ENCODE results near the gene EDEM2. TPM values are rescaled to one million over a fixed set of nuclear protein-coding genes. Genes with fewer than 3 reads are reported as not detected.
"Not testable (repeated sequence)": the region's sequence is repeated elsewhere in the genome, so short reads cannot be mapped to it uniquely, and the experiment has no call there.

The EDEM2 gene
- polyA plus RNA-seq, 1 experiment = 28.3 TPM

DNA sequence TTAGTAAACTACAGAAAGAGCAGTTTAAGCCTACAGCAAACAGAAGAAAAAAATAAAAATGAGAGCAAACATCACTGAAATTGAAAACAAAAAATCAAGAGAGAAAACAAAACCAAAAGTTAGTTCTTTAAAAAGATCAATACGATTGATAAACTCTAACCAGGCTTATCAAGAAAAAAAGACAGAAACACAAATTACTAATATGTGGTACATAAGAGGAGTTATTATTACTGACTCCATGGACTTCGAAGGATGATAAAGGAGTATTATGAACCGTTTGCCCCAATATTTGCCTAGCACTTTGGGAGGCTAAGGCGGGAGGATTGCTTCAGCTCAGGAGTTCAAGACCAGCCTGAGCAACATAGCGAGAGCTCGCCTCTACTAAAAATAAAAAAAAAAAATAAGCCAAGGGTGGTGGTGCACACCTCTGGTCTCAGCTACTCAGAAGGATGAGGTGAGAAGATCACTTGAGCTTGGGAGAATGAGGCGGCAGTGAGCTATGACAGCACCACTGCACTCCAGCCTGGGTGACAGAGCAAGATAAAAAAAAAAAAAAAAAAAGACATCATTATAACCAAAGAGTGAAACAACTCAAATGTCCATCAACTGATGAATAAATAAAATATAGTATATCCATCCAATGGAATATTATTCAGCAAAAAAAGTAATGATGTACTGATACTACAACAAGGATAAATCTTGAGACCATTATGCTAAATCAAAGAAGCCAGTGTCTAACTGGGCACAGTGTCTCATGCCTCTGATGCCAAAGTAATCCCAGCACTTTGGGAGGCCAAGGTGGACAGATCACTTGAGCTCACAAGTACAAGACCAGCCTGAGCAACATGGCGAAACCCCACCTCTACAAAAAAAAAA, 67.4 kb downstream of the EDEM2 start:
- DNase-seq (ENCODE audit: low read depth, low spot score) = no peak
- TF ChIP-seq, protein P1, sequence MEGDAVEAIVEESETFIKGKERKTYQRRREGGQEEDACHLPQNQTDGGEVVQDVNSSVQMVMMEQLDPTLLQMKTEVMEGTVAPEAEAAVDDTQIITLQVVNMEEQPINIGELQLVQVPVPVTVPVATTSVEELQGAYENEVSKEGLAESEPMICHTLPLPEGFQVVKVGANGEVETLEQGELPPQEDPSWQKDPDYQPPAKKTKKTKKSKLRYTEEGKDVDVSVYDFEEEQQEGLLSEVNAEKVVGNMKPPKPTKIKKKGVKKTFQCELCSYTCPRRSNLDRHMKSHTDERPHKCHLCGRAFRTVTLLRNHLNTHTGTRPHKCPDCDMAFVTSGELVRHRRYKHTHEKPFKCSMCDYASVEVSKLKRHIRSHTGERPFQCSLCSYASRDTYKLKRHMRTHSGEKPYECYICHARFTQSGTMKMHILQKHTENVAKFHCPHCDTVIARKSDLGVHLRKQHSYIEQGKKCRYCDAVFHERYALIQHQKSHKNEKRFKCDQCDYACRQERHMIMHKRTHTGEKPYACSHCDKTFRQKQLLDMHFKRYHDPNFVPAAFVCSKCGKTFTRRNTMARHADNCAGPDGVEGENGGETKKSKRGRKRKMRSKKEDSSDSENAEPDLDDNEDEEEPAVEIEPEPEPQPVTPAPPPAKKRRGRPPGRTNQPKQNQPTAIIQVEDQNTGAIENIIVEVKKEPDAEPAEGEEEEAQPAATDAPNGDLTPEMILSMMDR (IDR thresholded peaks at IDR 0.05; ENCODE audit: low read depth, low read length) = no peak
- POLR2A ChIA-PET = interaction anchor here (0.6 kb wide), 1 partner anchor 16 kb away, joined by 3 read pairs; no protein-coding TSS in a partner anchor
- CTCF ChIA-PET = interaction anchor here (0.6 to 1.4 kb wide), 3 partner anchors 17 to 449 kb away, joined by 3 to 5 read pairs (median 3); no protein-coding TSS in a partner anchor
- Histone ChIP-seq H3K27me3 (ENCODE audit: control insufficient read depth, insufficient read depth, low read length) (no peaks in the 10 kb centered on the region), H3K4me3 (ENCODE audit: low read depth, low read length) (no peak overlapping the region), H3K27ac (ENCODE audit: low read depth, low read length) (no peak overlapping the region), H3K9me3 (ENCODE audit: control insufficient read depth, insufficient read depth, low read length) (peaks cover 9% of the 10 kb centered on the region)

DNA sequence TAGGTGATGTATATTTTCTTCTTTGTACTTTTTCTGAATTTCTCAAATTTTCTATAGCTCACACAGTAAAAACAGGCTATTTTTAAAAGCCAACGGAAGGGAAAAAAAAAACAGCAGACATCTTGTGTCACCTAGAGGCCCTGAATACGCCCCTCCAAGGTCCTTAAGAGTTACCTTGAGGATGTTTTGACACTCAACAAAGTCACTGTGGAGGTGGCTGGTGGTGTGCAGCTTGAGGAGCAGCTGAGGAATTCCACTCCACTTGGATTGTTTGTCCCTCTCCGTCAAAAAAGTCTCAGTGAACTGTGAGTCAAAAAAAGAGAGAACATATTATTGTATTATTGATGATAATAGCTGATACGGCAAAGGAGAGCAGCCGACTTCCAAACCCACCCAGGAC, 69.3 kb downstream of the EDEM2 start:
- no peak for DNase-seq (ENCODE audit: low read depth, low spot score)
- peaks cover 9% of the 10 kb centered on the region for H3K9me3 ChIP-seq (ENCODE audit: control insufficient read depth, insufficient read depth, low read length)
- CTCF ChIA-PET = interaction anchor here (0.8 kb wide), 1 partner anchor 19 kb away, joined by 7 read pairs; no protein-coding TSS in a partner anchor
- POLR2A ChIA-PET = no interaction called here
- no peak overlapping the region for H3K27ac ChIP-seq (ENCODE audit: low read depth, low read length)
- H3K4me3 ChIP-seq (ENCODE audit: low read depth, low read length) = no peak overlapping the region
- TF ChIP-seq, protein P1 (IDR thresholded peaks at IDR 0.05; ENCODE audit: low read depth, low read length) = no peak
- no peaks in the 10 kb centered on the region for H3K27me3 ChIP-seq (ENCODE audit: control insufficient read depth, insufficient read depth, low read length)

DNA sequence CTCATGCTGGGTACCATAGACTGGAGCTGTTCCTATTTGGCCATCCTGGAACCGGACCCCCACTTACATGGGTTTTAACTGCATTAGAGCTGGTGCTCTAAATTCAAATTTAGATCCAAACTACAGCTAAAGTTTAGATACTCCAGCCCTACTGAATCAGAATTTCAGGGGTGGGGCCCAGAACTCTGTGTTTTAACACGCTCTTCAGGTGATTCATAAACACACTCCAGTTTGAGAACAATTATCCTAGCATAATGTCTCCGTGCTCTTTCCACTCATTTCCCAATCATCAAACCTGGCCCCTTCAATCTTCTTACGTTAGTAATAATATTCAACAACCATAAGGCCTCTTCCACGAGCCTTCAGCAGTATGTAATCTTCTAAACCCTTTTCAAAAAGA, 69.8 kb downstream of the EDEM2 start:
- POLR2A ChIA-PET = no interaction called here
- Histone ChIP-seq H3K9me3 (ENCODE audit: control insufficient read depth, insufficient read depth, low read length) (peaks cover 9% of the 10 kb centered on the region), H3K27me3 (ENCODE audit: control insufficient read depth, insufficient read depth, low read length) (no peaks in the 10 kb centered on the region), H3K4me3 (ENCODE audit: low read depth, low read length) (no peak overlapping the region), H3K27ac (ENCODE audit: low read depth, low read length) (no peak overlapping the region)
- CTCF ChIA-PET = no interaction called here
- TF ChIP-seq, protein P1 (IDR thresholded peaks at IDR 0.05; ENCODE audit: low read depth, low read length) = no peak
- no peak for DNase-seq (ENCODE audit: low read depth, low spot score)

DNA sequence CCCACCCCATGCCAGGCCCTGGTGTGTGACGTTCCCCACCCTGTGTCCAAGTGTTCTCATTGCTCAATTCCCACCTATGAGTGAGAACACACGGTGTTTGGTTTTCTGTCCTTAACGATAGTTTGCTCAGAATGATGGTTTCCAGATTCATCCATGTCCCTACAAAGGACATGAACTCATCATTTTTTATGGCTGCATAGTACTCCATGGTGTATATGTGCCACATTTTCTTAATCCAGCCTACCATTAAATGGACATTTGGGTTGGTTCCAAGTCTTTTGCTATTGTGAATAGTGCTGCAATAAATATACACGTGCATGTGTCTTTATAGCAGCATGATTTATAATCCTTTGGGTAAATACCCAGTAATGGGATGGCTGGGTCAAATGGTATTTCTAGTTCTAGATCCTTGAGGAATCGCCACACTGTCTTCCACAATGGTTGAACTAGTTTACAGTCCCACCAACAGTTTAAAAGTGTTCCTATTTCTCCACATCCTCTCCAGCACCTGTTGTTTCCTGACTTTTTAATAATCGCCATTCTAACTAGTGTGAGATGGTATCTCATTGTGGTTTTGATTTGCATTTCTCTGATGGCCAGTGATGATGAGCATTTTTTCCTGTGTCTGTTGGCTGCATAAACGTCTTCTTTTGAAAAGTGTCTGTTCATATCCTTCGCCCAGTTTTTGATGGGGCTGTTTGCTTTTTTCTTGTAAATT, 75.5 kb downstream of the EDEM2 start:
- CTCF ChIA-PET; H3K9me3 ChIP-seq (ENCODE audit: control insufficient read depth, insufficient read depth, low read length); H3K27me3 ChIP-seq (ENCODE audit: control insufficient read depth, insufficient read depth, low read length); H3K27ac ChIP-seq (ENCODE audit: low read depth, low read length); H3K4me3 ChIP-seq (ENCODE audit: low read depth, low read length); DNase-seq (ENCODE audit: low read depth, low spot score); POLR2A ChIA-PET: not testable (repeated sequence)

DNA sequence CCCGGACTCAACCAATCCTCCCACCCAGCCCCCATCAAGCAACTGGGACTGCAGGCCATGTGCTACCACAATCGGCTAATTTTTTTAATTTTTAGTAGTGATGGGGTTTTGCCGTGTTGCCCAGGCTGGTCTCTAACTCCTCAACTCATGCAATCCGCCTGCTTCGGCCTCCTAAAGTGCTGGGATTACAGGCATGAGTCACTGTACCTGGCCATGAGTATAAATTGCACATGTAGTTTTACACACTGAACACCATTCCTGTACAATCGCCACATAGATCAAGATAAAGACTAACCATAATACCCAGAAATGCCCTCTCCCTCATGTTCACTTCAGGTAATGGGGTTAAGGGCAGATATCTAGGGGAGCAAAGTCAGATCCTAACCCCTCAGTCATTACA, 80.9 kb downstream of the EDEM2 start:
- ChIA-PET CTCF (interaction anchor here (1.1 to 2.4 kb wide), 2 partner anchors 30 to 192 kb away, joined by 3 to 20 read pairs; no protein-coding TSS in a partner anchor), POLR2A (no interaction called here)

More for the DNA sequence above, 80.9 kb downstream of the EDEM2 start:
- Histone ChIP-seq H3K9me3 (ENCODE audit: control insufficient read depth, insufficient read depth, low read length) (no peaks in the 10 kb centered on the region), H3K27me3 (ENCODE audit: control insufficient read depth, insufficient read depth, low read length) (no peaks in the 10 kb centered on the region), H3K27ac (ENCODE audit: low read depth, low read length) (no peak overlapping the region), H3K4me3 (ENCODE audit: low read depth, low read length) (no peak overlapping the region)
- no peak for DNase-seq (ENCODE audit: low read depth, low spot score)
- TF ChIP-seq, protein P1 (IDR thresholded peaks at IDR 0.05; ENCODE audit: low read depth, low read length) = no peak

Small RNAs within 50 kb of the gene (small RNA-seq; reads per million reads assigned to genes)
- gene RF00275 (ENCODE audit: insufficient read length, low read depth) = not detected
- not detected for gene RNA5SP483 (ENCODE audit: insufficient read length, low read depth)

Other genes with a start within 250 kb of the EDEM2 start
- 71.6 and 77.4 TPM in 2 replicates for gene GSS, start 191.5 kb downstream of the EDEM2 start, polyA plus RNA-seq (2011; rRNA removed)
- gene MYH7B, start 191.5 kb downstream of the EDEM2 start, polyA plus RNA-seq (2011; rRNA removed) = 0.02 and 0.20 TPM in 2 replicates
- gene TRPC4AP, start 54.5 kb downstream of the EDEM2 start, polyA plus RNA-seq (2011; rRNA removed) = 85.4 and 94.0 TPM in 2 replicates
- gene PROCR, start 24.7 kb upstream of the EDEM2 start, polyA plus RNA-seq (2011; rRNA removed) = 73.8 and 86.5 TPM in 2 replicates
- gene MMP24, start 79.4 kb upstream of the EDEM2 start, polyA plus RNA-seq (2011; rRNA removed) = 0.40 and 0.45 TPM in 2 replicates
- 35.3 and 44.9 TPM in 2 replicates for gene MMP24OS, start 130.8 kb upstream of the EDEM2 start, polyA plus RNA-seq (2011; rRNA removed)
- 133 and 157 TPM in 2 replicates for gene EIF6, start 137.4 kb upstream of the EDEM2 start, polyA plus RNA-seq (2011; rRNA removed)
- gene FAM83C, start 145.1 kb upstream of the EDEM2 start, polyA plus RNA-seq (2011; rRNA removed) = not detected in 2 replicates

Data from AG04450 (cell line).